Gastroesophageal sphincter (tissue), 3 donors: ENCODE data around the gene SF3A1.

Source experiments
- POLR2A ChIP-seq, 2 donors: fragments of 450-650 bp; IDR thresholded peaks; one replicate each; pipeline ENCODE4 v1.6.1; 2017; ENCODE audit warnings: antibody characterized with exemption in 2 of 2, mild to moderate bottlenecking in 2 of 2, moderate library complexity in 1 of 2
- POLR2AphosphoS5 ChIP-seq: sonication (generic); formaldehyde crosslinking; IDR thresholded peaks from one replicate; pipeline ENCODE4 v1.6.1; 2017; ENCODE audit warnings: antibody characterized with exemption
- TF ChIP-seq, protein P1 (sequence below), 4 experiments: fragments of 200-600 bp in 2 of 4; fragments of 450-650 bp in 2 of 4; sonication (generic) in 1 of 4; IDR thresholded peaks; one replicate each; pipeline ENCODE4 v1.5.1; 2017 to 2019; ENCODE audit warnings: antibody characterized with exemption in 4 of 4, mild to moderate bottlenecking in 2 of 4, moderate library complexity in 2 of 4

DNA sequence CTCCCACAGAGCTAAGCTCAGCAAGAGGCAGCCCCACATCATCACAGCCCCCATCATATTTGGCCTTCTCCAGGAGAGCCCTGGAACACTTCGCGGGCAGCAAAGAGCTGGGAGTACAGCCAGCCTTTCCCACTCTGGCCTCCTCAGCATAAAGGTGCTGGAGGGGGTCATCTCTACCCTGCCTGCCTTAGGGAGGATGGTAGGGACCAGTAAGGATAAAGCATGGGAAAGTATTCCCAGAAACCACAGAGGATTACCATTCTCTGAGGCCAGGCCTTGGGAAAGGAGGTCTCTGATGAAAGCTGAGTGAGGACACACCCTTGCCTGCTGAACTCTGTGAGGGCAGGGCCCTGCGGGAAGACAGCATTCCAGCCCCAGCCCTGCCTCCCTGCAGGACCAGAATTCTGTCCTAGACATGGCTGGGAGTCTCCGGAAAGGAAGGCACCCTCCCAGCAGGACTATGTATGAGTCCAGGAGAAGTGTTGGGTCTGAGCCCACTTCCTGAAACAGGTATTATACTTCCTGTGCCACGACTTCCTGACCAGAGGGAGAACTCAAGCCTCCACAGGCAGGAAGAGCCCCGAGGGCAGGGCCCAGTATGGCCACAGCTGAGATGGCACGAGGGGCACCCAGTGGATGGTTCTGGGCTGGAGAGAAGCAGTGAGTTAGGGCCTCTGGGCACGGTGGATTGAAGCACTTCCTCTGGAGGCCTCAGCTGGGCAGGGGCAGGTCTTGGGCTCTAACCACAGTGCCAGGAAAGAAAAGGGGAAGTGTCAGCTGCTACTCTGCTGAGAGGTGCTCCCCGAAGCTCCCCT lies 54.5 kb downstream of the SF3A1 start:
- TF ChIP-seq, protein P1, sequence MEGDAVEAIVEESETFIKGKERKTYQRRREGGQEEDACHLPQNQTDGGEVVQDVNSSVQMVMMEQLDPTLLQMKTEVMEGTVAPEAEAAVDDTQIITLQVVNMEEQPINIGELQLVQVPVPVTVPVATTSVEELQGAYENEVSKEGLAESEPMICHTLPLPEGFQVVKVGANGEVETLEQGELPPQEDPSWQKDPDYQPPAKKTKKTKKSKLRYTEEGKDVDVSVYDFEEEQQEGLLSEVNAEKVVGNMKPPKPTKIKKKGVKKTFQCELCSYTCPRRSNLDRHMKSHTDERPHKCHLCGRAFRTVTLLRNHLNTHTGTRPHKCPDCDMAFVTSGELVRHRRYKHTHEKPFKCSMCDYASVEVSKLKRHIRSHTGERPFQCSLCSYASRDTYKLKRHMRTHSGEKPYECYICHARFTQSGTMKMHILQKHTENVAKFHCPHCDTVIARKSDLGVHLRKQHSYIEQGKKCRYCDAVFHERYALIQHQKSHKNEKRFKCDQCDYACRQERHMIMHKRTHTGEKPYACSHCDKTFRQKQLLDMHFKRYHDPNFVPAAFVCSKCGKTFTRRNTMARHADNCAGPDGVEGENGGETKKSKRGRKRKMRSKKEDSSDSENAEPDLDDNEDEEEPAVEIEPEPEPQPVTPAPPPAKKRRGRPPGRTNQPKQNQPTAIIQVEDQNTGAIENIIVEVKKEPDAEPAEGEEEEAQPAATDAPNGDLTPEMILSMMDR (IDR thresholded peaks at IDR 0.05), result no peak
- TF ChIP-seq POLR2A (IDR thresholded peaks at IDR 0.05), result no peak
- TF ChIP-seq POLR2AphosphoS5, result peak; percentile 54
